Omental fat pad (tissue), 4 donors: ENCODE data around the gene DNM2. TPM values are rescaled to one million over a fixed set of nuclear protein-coding genes. Genes with fewer than 3 reads are reported as not detected.
"Not testable (repeated sequence)": the region's sequence is repeated elsewhere in the genome, so short reads cannot be mapped to it uniquely, and the experiment has no call there.

Experiments
- ATAC-seq: fragments of 150-250 bp; one replicate; pipeline ENCODE4 v1.9.1; 2016; ENCODE audit warnings: mild to moderate bottlenecking, moderate library complexity; ENCODE audit not compliant: low FRiP score
- DNase-seq: peaks from one replicate; pipeline ENCODE4 v3.0.0-alpha.2; 2019; ENCODE audit warnings: low spot score
- CTCF ChIP-seq, 3 donors: fragments of 450-650 bp; IDR thresholded peaks; one replicate each; pipeline ENCODE4 v1.5.1; 2016 to 2017; ENCODE audit warnings: antibody characterized with exemption in 3 of 3, mild to moderate bottlenecking in 3 of 3, moderate library complexity in 2 of 3
- total RNA-seq, 4 donors: library from RNA; depleted of rRNA; stranded (reverse); fragments of >200 nt; gene quantifications; one replicate each; pipeline ENCODE4 v1.1.0, GENCODE V29; 2016

The DNM2 gene
- total RNA-seq, result 100 to 1,000 TPM in 2 of 4 donors, 10 to 100 TPM in 2; 76.5 to 135 (median 99.9) TPM

- TF ChIP-seq CTCF (IDR thresholded peaks at IDR 0.05), result peak in 2 of 3 donors; percentile 34 to 46
- DNase-seq, result peak; percentile 100
- peak; percentile 96 for ATAC-seq
Measured at GRCh38 chr19:10717356-10718204, at the start of gene DNM2. DNM2 (plus strand) TSS chr19:10718079; CDS start chr19:10718243, 164 bp downstream.

- ATAC-seq, result no peak
- DNase-seq, result no peak
- TF ChIP-seq CTCF (IDR thresholded peaks at IDR 0.05), result no peak
Measured at GRCh38 chr19:10669246-10669645, 48.6 kb upstream of the DNM2 start.

- DNase-seq, result no peak
- TF ChIP-seq CTCF (IDR thresholded peaks at IDR 0.05), result no peak
- ATAC-seq, result no peak
Measured at GRCh38 chr19:10670182-10670581, 47.7 kb upstream of the DNM2 start.

- TF ChIP-seq CTCF (IDR thresholded peaks at IDR 0.05), result no peak
- DNase-seq (no peak), ATAC-seq (no peak)
Measured at GRCh38 chr19:10670876-10671804, 46.7 kb upstream of the DNM2 start.

- DNase-seq, result not testable (repeated sequence)
Measured at GRCh38 chr19:10671922-10672321, 46.0 kb upstream of the DNM2 start.

GRCh38 chr19:10675214-10675613 is 42.7 kb upstream of the DNM2 start:
- not testable (repeated sequence) for ATAC-seq, DNase-seq

More at GRCh38 chr19:10671922-10672321, 46.0 kb upstream of the DNM2 start:
- not testable (repeated sequence) for ATAC-seq

- ATAC-seq, result no peak
- TF ChIP-seq CTCF (IDR thresholded peaks at IDR 0.05), result no peak
- DNase-seq, result no peak
Measured at GRCh38 chr19:10677751-10678150, 40.1 kb upstream of the DNM2 start.
